Measurements from ENCODE around the gene TMEM217.

GRCh38 chr6:37205997-37206340, 52.0 kb downstream of the TMEM217 start:
- TF ChIP-seq, protein P1, sequence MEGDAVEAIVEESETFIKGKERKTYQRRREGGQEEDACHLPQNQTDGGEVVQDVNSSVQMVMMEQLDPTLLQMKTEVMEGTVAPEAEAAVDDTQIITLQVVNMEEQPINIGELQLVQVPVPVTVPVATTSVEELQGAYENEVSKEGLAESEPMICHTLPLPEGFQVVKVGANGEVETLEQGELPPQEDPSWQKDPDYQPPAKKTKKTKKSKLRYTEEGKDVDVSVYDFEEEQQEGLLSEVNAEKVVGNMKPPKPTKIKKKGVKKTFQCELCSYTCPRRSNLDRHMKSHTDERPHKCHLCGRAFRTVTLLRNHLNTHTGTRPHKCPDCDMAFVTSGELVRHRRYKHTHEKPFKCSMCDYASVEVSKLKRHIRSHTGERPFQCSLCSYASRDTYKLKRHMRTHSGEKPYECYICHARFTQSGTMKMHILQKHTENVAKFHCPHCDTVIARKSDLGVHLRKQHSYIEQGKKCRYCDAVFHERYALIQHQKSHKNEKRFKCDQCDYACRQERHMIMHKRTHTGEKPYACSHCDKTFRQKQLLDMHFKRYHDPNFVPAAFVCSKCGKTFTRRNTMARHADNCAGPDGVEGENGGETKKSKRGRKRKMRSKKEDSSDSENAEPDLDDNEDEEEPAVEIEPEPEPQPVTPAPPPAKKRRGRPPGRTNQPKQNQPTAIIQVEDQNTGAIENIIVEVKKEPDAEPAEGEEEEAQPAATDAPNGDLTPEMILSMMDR (IDR thresholded peaks at IDR 0.05), result no peak
- TF ChIP-seq EP300 (IDR thresholded peaks at IDR 0.05; ENCODE audit: low read depth) (no peak), POLR2AphosphoS5 (IDR thresholded peaks at IDR 0.05) (no peak), POLR2A (IDR thresholded peaks at IDR 0.05) (no peak)
